Measurements from ENCODE around the gene NOTCH1.

Gene NOTCH1

DNA sequence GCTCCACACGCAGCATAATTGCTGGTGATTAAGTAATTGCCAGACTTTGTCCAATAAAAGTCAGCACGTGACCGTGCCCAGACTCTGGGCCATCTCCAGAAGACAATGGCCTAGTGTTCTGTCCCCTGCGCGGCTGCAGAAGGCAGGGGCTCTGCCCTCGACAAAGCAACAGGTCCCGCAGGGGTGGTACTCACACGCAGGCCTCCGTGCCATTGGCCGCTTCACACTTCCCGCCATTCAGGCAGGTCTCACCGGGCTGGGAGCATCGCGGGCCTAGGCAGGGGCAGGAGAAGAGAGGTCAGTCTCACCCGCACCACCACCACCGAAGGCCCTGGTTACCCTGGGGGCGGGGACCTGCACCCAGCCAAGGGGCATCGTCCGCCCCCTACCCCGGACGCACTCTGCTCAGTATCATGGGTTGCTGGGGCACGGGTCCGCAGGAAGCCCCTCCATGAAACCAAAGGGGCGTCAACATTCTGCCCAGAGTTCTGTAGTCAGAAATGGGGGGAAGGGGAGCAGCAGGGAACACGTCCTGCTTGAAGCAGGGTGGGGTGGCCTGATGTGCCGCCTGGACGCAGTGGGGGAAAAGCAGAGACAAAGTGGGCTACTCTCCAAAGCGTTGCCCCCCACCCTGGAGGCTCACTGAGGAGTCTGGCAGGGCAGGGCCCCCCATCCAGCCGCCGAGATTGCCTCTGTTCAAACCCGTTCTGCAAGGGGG, 1.9 kb downstream of the NOTCH1 start:
- TF ChIP-seq, protein P1, sequence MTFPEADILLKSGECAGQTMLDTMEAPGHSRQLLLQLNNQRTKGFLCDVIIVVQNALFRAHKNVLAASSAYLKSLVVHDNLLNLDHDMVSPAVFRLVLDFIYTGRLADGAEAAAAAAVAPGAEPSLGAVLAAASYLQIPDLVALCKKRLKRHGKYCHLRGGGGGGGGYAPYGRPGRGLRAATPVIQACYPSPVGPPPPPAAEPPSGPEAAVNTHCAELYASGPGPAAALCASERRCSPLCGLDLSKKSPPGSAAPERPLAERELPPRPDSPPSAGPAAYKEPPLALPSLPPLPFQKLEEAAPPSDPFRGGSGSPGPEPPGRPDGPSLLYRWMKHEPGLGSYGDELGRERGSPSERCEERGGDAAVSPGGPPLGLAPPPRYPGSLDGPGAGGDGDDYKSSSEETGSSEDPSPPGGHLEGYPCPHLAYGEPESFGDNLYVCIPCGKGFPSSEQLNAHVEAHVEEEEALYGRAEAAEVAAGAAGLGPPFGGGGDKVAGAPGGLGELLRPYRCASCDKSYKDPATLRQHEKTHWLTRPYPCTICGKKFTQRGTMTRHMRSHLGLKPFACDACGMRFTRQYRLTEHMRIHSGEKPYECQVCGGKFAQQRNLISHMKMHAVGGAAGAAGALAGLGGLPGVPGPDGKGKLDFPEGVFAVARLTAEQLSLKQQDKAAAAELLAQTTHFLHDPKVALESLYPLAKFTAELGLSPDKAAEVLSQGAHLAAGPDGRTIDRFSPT (tag by site-specific recombination; IDR thresholded peaks at IDR 0.05): no peak
- TF ChIP-seq SP2 (tag by site-specific recombination; IDR thresholded peaks at IDR 0.05): peak; percentile 49
- peak; percentile 91 for TF ChIP-seq SCRT2 (tag by site-specific recombination; IDR thresholded peaks at IDR 0.05)
- TF ChIP-seq, protein P2, sequence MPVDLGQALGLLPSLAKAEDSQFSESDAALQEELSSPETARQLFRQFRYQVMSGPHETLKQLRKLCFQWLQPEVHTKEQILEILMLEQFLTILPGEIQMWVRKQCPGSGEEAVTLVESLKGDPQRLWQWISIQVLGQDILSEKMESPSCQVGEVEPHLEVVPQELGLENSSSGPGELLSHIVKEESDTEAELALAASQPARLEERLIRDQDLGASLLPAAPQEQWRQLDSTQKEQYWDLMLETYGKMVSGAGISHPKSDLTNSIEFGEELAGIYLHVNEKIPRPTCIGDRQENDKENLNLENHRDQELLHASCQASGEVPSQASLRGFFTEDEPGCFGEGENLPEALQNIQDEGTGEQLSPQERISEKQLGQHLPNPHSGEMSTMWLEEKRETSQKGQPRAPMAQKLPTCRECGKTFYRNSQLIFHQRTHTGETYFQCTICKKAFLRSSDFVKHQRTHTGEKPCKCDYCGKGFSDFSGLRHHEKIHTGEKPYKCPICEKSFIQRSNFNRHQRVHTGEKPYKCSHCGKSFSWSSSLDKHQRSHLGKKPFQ (tag by site-specific recombination; IDR thresholded peaks at IDR 0.05): peak; percentile 84
- no peak for TF ChIP-seq ZNF549 (tag by site-specific recombination; IDR thresholded peaks at IDR 0.05)
- no peak for TF ChIP-seq EGR2 (tag by site-specific recombination; IDR thresholded peaks at IDR 0.05; ENCODE audit: low read depth)
- TF ChIP-seq MYNN (tag by site-specific recombination; IDR thresholded peaks at IDR 0.05; ENCODE audit: borderline replicate concordance): no peak
- no peak for TF ChIP-seq ATF2 (tag by site-specific recombination; IDR thresholded peaks at IDR 0.05; ENCODE audit: low read depth)
- TF ChIP-seq, protein P3, sequence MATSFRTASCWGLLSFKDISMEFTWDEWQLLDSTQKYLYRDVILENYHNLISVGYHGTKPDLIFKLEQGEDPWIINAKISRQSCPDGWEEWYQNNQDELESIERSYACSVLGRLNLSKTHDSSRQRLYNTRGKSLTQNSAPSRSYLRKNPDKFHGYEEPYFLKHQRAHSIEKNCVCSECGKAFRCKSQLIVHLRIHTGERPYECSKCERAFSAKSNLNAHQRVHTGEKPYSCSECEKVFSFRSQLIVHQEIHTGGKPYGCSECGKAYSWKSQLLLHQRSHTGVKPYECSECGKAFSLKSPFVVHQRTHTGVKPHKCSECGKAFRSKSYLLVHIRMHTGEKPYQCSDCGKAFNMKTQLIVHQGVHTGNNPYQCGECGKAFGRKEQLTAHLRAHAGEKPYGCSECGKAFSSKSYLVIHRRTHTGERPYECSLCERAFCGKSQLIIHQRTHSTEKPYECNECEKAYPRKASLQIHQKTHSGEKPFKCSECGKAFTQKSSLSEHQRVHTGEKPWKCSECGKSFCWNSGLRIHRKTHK (tag by site-specific recombination; IDR thresholded peaks at IDR 0.05): no peak
- TF ChIP-seq ZNF488 (tag by site-specific recombination; IDR thresholded peaks at IDR 0.05): no peak
- no peak for TF ChIP-seq ZSCAN5A (tag by site-specific recombination; IDR thresholded peaks at IDR 0.05)
- no peak for TF ChIP-seq ZNF132 (tag by site-specific recombination; IDR thresholded peaks at IDR 0.05; ENCODE audit: borderline replicate concordance)
- TF ChIP-seq MEIS1 (CRISPR knock-in tag; IDR thresholded peaks at IDR 0.05; ENCODE audit: borderline replicate concordance): no peak
- no peak for TF ChIP-seq ZNF830 (tag by site-specific recombination; IDR thresholded peaks at IDR 0.05; ENCODE audit: low read depth)
- TF ChIP-seq ZNF138 (tag by site-specific recombination; IDR thresholded peaks at IDR 0.05; ENCODE audit: borderline replicate concordance): no peak
- TF ChIP-seq SCRT1 (tag by site-specific recombination; IDR thresholded peaks at IDR 0.05; ENCODE audit: borderline replicate concordance): peak; percentile 74
- no peak for TF ChIP-seq IKZF3 (tag by site-specific recombination; IDR thresholded peaks at IDR 0.05)
- TF ChIP-seq ZNF394 (tag by site-specific recombination; IDR thresholded peaks at IDR 0.05; ENCODE audit: borderline replicate concordance): no peak
- TF ChIP-seq ZNF776 (tag by site-specific recombination; IDR thresholded peaks at IDR 0.05; ENCODE audit: borderline replicate concordance): no peak
- no peak for TF ChIP-seq ZNF692 (tag by site-specific recombination; IDR thresholded peaks at IDR 0.05)
- ChIA-PET POLR2A (no interaction called here), CTCF (no interaction called here)
- peaks cover 3% of the 10 kb centered on the region; the same call in 1 of the 2 replicates for H3K4me1 ChIP-seq (ENCODE audit: control insufficient read depth, insufficient read depth, low read length)
- H3K9me3 ChIP-seq (ENCODE audit: control insufficient read depth, insufficient read depth, low read depth, low read length): no peaks in the 10 kb centered on the region
- H3K36me3 ChIP-seq (ENCODE audit: control insufficient read depth in 2 of 2, insufficient read depth in 1 of 2, low read length in 2 of 2): peaks cover 0 to 18% of the 10 kb centered on the region in 2 experiments; a peak in 1 of 3 replicates
- H3K4me3 ChIP-seq (ENCODE audit: low read depth, low read length): peak overlapping the region; percentile 67
- H3K27ac ChIP-seq (ENCODE audit: extremely low read depth, low read depth, low read length): no peak overlapping the region
